Measurements from ENCODE around the gene TGFBR3. TPM values are rescaled to one million over a fixed set of nuclear protein-coding genes. Genes with fewer than 3 reads are reported as not detected.

Gene TGFBR3
- total and polyA plus RNA-seq, 2 of the 13 experiments (the other 11 are each of a cell fraction or from before 2014, with no cell fraction given) = 76.5 to 195 TPM

- TF ChIP-seq, protein P1, sequence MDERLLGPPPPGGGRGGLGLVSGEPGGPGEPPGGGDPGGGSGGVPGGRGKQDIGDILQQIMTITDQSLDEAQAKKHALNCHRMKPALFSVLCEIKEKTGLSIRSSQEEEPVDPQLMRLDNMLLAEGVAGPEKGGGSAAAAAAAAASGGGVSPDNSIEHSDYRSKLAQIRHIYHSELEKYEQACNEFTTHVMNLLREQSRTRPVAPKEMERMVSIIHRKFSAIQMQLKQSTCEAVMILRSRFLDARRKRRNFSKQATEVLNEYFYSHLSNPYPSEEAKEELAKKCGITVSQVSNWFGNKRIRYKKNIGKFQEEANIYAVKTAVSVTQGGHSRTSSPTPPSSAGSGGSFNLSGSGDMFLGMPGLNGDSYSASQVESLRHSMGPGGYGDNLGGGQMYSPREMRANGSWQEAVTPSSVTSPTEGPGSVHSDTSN (CRISPR knock-in tag; IDR thresholded peaks at IDR 0.05) = peak; percentile 5; the same call in 1 of the 2 replicates
- TF ChIP-seq, protein P2, sequence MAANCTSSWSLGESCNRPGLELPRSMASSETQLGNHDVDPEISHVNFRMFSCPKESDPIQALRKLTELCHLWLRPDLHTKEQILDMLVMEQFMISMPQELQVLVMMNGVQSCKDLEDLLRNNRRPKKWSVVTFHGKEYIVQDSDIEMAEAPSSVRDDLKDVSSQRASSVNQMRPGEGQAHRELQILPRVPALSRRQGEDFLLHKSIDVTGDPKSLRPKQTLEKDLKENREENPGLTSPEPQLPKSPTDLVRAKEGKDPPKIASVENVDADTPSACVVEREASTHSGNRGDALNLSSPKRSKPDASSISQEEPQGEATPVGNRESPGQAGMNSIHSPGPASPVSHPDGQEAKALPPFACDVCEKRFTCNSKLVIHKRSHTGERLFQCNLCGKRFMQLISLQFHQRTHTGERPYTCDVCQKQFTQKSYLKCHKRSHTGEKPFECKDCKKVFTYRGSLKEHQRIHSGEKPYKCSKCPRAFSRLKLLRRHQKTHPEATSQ (CRISPR knock-in tag; IDR thresholded peaks at IDR 0.05; ENCODE audit: borderline replicate concordance) = 0 out of 2 replicates have a peak, but pooled peaks have one; percentile 33
- TF ChIP-seq MIER3 (CRISPR knock-in tag; IDR thresholded peaks at IDR 0.05; ENCODE audit: borderline replicate concordance) (peak; percentile 22; the same call in 1 of the 2 replicates), ZZZ3 (CRISPR knock-in tag; IDR thresholded peaks at IDR 0.05; ENCODE audit: borderline replicate concordance) (no peak), SAP130 (CRISPR knock-in tag; IDR thresholded peaks at IDR 0.05; ENCODE audit: low read depth) (peak; percentile 38; the same call in 1 of the 2 replicates), FOXP4 (CRISPR knock-in tag; IDR thresholded peaks at IDR 0.05) (peak; percentile 63), BRD4 (CRISPR knock-in tag; IDR thresholded peaks at IDR 0.05) (peak; percentile 70; the same call in 1 of the 2 replicates), RFX1 (IDR thresholded peaks at IDR 0.05) (peak; percentile 83), CHD2 (IDR thresholded peaks at IDR 0.05; ENCODE audit: low read depth, low read length) (no peak), ZNF780A (CRISPR knock-in tag; IDR thresholded peaks at IDR 0.05) (0 out of 2 replicates have a peak, but pooled peaks have one; percentile 52), BORCS8-MEF2B (CRISPR knock-in tag; IDR thresholded peaks at IDR 0.05) (0 out of 2 replicates have a peak, but pooled peaks have one; percentile 25), PRMT3 (CRISPR knock-in tag; IDR thresholded peaks at IDR 0.05; ENCODE audit: borderline replicate concordance, low read depth) (no peak), KMT2B (CRISPR knock-in tag; IDR thresholded peaks at IDR 0.05) (peak; percentile 35; the same call in 1 of the 2 replicates), ZNF550 (CRISPR knock-in tag; IDR thresholded peaks at IDR 0.05; ENCODE audit: borderline replicate concordance) (no peak), SIN3A (IDR thresholded peaks at IDR 0.05; ENCODE audit: borderline replicate concordance, low read depth, low read length) (peak; percentile 73), SALL1 (CRISPR knock-in tag; IDR thresholded peaks at IDR 0.05) (peak; percentile 80; the same call in 1 of the 2 replicates), ZNF678 (CRISPR knock-in tag; IDR thresholded peaks at IDR 0.05) (no peak), ZFP41 (CRISPR knock-in tag; IDR thresholded peaks at IDR 0.05; ENCODE audit: borderline replicate concordance) (no peak), STAG1 (CRISPR knock-in tag; IDR thresholded peaks at IDR 0.05) (0 out of 2 replicates have a peak, but pooled peaks have one; percentile 8), MXI1 (IDR thresholded peaks at IDR 0.05; ENCODE audit: borderline replicate concordance, low read depth, low read length) (peak; percentile 81; the same call in 1 of the 3 replicates)
- TF ChIP-seq, protein P3, sequence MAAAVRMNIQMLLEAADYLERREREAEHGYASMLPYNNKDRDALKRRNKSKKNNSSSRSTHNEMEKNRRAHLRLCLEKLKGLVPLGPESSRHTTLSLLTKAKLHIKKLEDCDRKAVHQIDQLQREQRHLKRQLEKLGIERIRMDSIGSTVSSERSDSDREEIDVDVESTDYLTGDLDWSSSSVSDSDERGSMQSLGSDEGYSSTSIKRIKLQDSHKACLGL (CRISPR knock-in tag; IDR thresholded peaks at IDR 0.05) = 0 out of 2 replicates have a peak, but pooled peaks have one; percentile 26
- TF ChIP-seq, protein P4, sequence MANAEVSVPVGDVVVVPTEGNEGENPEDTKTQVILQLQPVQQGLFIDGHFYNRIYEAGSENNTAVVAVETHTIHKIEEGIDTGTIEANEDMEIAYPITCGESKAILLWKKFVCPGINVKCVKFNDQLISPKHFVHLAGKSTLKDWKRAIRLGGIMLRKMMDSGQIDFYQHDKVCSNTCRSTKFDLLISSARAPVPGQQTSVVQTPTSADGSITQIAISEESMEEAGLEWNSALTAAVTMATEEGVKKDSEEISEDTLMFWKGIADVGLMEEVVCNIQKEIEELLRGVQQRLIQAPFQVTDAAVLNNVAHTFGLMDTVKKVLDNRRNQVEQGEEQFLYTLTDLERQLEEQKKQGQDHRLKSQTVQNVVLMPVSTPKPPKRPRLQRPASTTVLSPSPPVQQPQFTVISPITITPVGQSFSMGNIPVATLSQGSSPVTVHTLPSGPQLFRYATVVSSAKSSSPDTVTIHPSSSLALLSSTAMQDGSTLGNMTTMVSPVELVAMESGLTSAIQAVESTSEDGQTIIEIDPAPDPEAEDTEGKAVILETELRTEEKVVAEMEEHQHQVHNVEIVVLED (CRISPR knock-in tag; IDR thresholded peaks at IDR 0.05; ENCODE audit: borderline replicate concordance) = no peak
- TF ChIP-seq, protein P5, sequence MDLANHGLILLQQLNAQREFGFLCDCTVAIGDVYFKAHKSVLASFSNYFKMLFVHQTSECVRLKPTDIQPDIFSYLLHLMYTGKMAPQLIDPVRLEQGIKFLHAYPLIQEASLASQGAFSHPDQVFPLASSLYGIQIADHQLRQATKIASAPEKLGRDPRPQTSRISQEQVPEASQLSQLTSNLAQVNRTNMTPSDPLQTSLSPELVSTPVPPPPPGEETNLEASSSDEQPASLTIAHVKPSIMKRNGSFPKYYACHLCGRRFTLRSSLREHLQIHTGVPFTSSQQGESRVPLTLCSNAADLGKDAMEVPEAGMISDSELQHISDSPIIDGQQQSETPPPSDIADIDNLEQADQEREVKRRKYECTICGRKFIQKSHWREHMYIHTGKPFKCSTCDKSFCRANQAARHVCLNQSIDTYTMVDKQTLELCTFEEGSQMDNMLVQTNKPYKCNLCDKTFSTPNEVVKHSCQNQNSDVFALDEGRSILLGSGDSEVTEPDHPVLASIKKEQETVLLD (CRISPR knock-in tag; IDR thresholded peaks at IDR 0.05; ENCODE audit: low read depth) = peak; percentile 13; the same call in 1 of the 2 replicates
Observed at GRCh38 chr1:91827087-91827458, 58.9 kb downstream of the TGFBR3 start (continued).
